CD4-positive, alpha-beta T cell treated with Interleukin-6 at 100 ng/mL for 8 hours (primary cell): ENCODE data around the gene USPL1.

Source experiments
- DNase-seq: peaks from one replicate; pipeline ENCODE4 v3.0.0-alpha.2; 2020; ENCODE audit warnings: mixed read lengths, low spot score

Gene USPL1

GRCh38 chr13:30696278-30697176 is 78.8 kb downstream of the USPL1 start:
- DNase-seq: no peak

- no peak for DNase-seq
Measured at GRCh38 chr13:30697177-30697953, 79.6 kb downstream of the USPL1 start.

GRCh38 chr13:30697996-30698401 is 80.3 kb downstream of the USPL1 start:
- DNase-seq: no peak

GRCh38 chr13:30698488-30699005 is 80.8 kb downstream of the USPL1 start:
- DNase-seq: no peak

GRCh38 chr13:30700364-30700763 is 82.6 kb downstream of the USPL1 start:
- DNase-seq: no peak

GRCh38 chr13:30702006-30702405 is 84.3 kb downstream of the USPL1 start:
- no peak for DNase-seq

- DNase-seq: no peak
Measured at GRCh38 chr13:30704596-30704995, 86.9 kb downstream of the USPL1 start.

GRCh38 chr13:30705680-30706079 is 88.0 kb downstream of the USPL1 start:
- no peak for DNase-seq

GRCh38 chr13:30708541-30708940 is 90.8 kb downstream of the USPL1 start:
- DNase-seq: no peak
